ENCODE results near the gene LRRC73.
"Not testable (repeated sequence)": the region's sequence is repeated elsewhere in the genome, so short reads cannot be mapped to it uniquely, and the experiment has no call there.

GRCh38 chr6:43458154-43458553, 52.0 kb downstream of the LRRC73 start:
- not testable (repeated sequence) for TF ChIP-seq CTCF (conservative IDR thresholded peaks at IDR 0.05 in 1 of 2, IDR thresholded peaks at IDR 0.05 in 1 of 2; ENCODE audit: low read depth in 1 of 2, low read length in 2 of 2); EZH2 (IDR thresholded peaks at IDR 0.05; ENCODE audit: low read length, missing control alignments)

Measured in fibroblast of lung (primary cell).